H9 (cell line): ENCODE results near the gene WDR88. TPM values are rescaled to one million over a fixed set of nuclear protein-coding genes. Genes with fewer than 3 reads are reported as not detected.

ENCODE experiments used
- DNase-seq: peaks from one replicate; pipeline ENCODE4 v3.0.0-alpha.2; 2017
- H2AFZ ChIP-seq: one replicate; pipeline ENCODE4 v1.6.1; 2013; ENCODE audit warnings: mild to moderate bottlenecking, low read length, control low read depth, moderate library complexity
- H2AK5ac ChIP-seq: 2 replicates; pipeline ENCODE4 v1.6.1; 2013; ENCODE audit warnings: low read length, control low read depth, mixed read lengths; ENCODE audit not compliant: insufficient read length
- H2BK120ac ChIP-seq: one replicate; pipeline ENCODE4 v1.6.1; 2013; ENCODE audit warnings: low read depth, mild to moderate bottlenecking, low read length, control low read depth, inconsistent platforms; ENCODE audit not compliant: poor library complexity, severe bottlenecking
- H2BK12ac ChIP-seq: 2 replicates; pipeline ENCODE4 v1.6.1; 2013; ENCODE audit warnings: low read length, control low read depth, mixed read lengths, low read depth; ENCODE audit not compliant: insufficient read length
- H2BK15ac ChIP-seq: 2 replicates; pipeline ENCODE4 v1.6.1; 2013; ENCODE audit warnings: low read depth, low read length, control low read depth
- H2BK20ac ChIP-seq: one replicate; pipeline ENCODE4 v1.6.1; 2013; ENCODE audit warnings: low read depth, mild to moderate bottlenecking, low read length, control low read depth, inconsistent platforms; ENCODE audit not compliant: poor library complexity, severe bottlenecking
- H2BK5ac ChIP-seq: 2 replicates; pipeline ENCODE4 v1.6.1; 2013; ENCODE audit warnings: low read length, control low read depth, mixed read lengths; ENCODE audit not compliant: insufficient read length
- H3K14ac ChIP-seq: 2 replicates; pipeline ENCODE4 v1.6.1; 2013; ENCODE audit warnings: low read length, control low read depth; ENCODE audit not compliant: insufficient read depth
- H3K18ac ChIP-seq: 2 replicates; pipeline ENCODE4 v1.6.1; 2013; ENCODE audit warnings: low read depth, mild to moderate bottlenecking, mixed read lengths, low read length, control low read depth; ENCODE audit not compliant: insufficient read length
- H3K23ac ChIP-seq: 2 replicates; pipeline ENCODE4 v1.6.1; 2013; ENCODE audit warnings: low read length, control low read depth, mixed read lengths, low read depth; ENCODE audit not compliant: insufficient read length
- H3K23me2 ChIP-seq: 2 replicates; pipeline ENCODE4 v1.6.1; 2013; ENCODE audit warnings: low read depth, mild to moderate bottlenecking, mixed read lengths, low read length, control low read depth; ENCODE audit not compliant: insufficient read length, poor library complexity, severe bottlenecking
- H3K27ac ChIP-seq: 2 replicates; pipeline ENCODE4 v1.5.1; 2013; ENCODE audit warnings: low read length, control low read depth, mixed read lengths, low read depth; ENCODE audit not compliant: insufficient read length
- H3K27me3 ChIP-seq: 2 replicates; pipeline ENCODE4 v1.6.1; 2013; ENCODE audit warnings: low read length, control low read depth, inconsistent platforms; ENCODE audit not compliant: insufficient read depth
- H3K4ac ChIP-seq: 2 replicates; pipeline ENCODE4 v1.6.1; 2013; ENCODE audit warnings: low read depth, mild to moderate bottlenecking, control low read depth, inconsistent platforms, low read length, moderate library complexity
- H3K4me1 ChIP-seq: 2 replicates; pipeline ENCODE4 v1.6.1; 2013; ENCODE audit warnings: low read length, control low read depth, inconsistent platforms; ENCODE audit not compliant: insufficient read depth
- H3K4me2 ChIP-seq: 2 replicates; pipeline ENCODE4 v1.6.1; 2013; ENCODE audit warnings: low read length, control low read depth, mixed read lengths; ENCODE audit not compliant: insufficient read length, insufficient read depth
- H3K56ac ChIP-seq: 2 replicates; pipeline ENCODE4 v1.6.1; 2013; ENCODE audit warnings: low read depth, mild to moderate bottlenecking, mixed read lengths, low read length, control low read depth; ENCODE audit not compliant: insufficient read length
- H3K79me1 ChIP-seq: 2 replicates; pipeline ENCODE4 v1.6.1; 2013; ENCODE audit warnings: low read depth, mild to moderate bottlenecking, moderate library complexity, low read length, control low read depth, inconsistent platforms; ENCODE audit not compliant: insufficient read depth, poor library complexity, severe bottlenecking
- H3K79me2 ChIP-seq: 2 replicates; pipeline ENCODE4 v1.6.1; 2013; ENCODE audit warnings: low read length, control low read depth, inconsistent platforms; ENCODE audit not compliant: insufficient read depth
- H3K9ac ChIP-seq: 2 replicates; pipeline ENCODE4 v1.6.1; 2013; ENCODE audit warnings: low read length, control low read depth, mixed read lengths; ENCODE audit not compliant: insufficient read length; ENCODE audit errors: extremely low read depth
- H3K9me3 ChIP-seq: one replicate; pipeline ENCODE4 v1.6.1; 2013; ENCODE audit warnings: low read depth, low read length, inconsistent platforms; ENCODE audit not compliant: control insufficient read depth
- H3T11ph ChIP-seq: one replicate; pipeline ENCODE4 v1.6.1; 2013; ENCODE audit warnings: mild to moderate bottlenecking, low read length, control low read depth, inconsistent platforms
- H4K20me1 ChIP-seq: one replicate; pipeline ENCODE4 v1.6.1; 2013; ENCODE audit not compliant: control insufficient read depth, insufficient read length, insufficient read depth
- H4K5ac ChIP-seq: 2 replicates; pipeline ENCODE4 v1.6.1; 2013; ENCODE audit warnings: low read depth, mild to moderate bottlenecking, mixed read lengths, low read length, control low read depth; ENCODE audit not compliant: insufficient read length
- H4K8ac ChIP-seq: replicated peaks from 2 replicates; pipeline ENCODE4 v1.6.1; 2013; ENCODE audit warnings: low read length, control low read depth, mixed read lengths, low read depth; ENCODE audit not compliant: insufficient read length
- H4K91ac ChIP-seq: 2 replicates; pipeline ENCODE4 v1.6.1; 2013; ENCODE audit warnings: low read depth, mild to moderate bottlenecking, moderate library complexity, mixed read lengths, low read length, control low read depth; ENCODE audit not compliant: insufficient read length
- H3K27ac Mint-ChIP-seq, 3 experiments: 2 replicates in 2 of 3; 3 replicates in 1 of 3; pipeline ENCODE4 v1.8.0; 2020 to 2021; ENCODE audit warnings: mixed read lengths in 3 of 3, mild to moderate bottlenecking in 1 of 3, moderate library complexity in 1 of 3
- H3K27me3 Mint-ChIP-seq: 2 replicates; pipeline ENCODE4 v1.8.0; 2021; ENCODE audit warnings: low read depth, mild to moderate bottlenecking, moderate library complexity, mixed read lengths
- H3K36me3 Mint-ChIP-seq, 3 experiments: 2 replicates in 2 of 3; 3 replicates in 1 of 3; pipeline ENCODE4 v1.8.0; 2020 to 2021; ENCODE audit warnings: low read depth in 3 of 3, mixed read lengths in 3 of 3; ENCODE audit not compliant: insufficient read depth in 1 of 3
- H3K4me1 Mint-ChIP-seq, 2 experiments: 2 replicates each; pipeline ENCODE4 v1.8.0; 2020; ENCODE audit warnings: mixed read lengths in 2 of 2
- H3K4me3 Mint-ChIP-seq, 2 experiments: 2 replicates in 1 of 2; 3 replicates in 1 of 2; pipeline ENCODE4 v1.8.0; 2020 to 2021; ENCODE audit warnings: mild to moderate bottlenecking in 2 of 2, mixed read lengths in 2 of 2, moderate library complexity in 1 of 2
- H3K9me3 Mint-ChIP-seq, 2 experiments: 2 replicates in 1 of 2; 3 replicates in 1 of 2; pipeline ENCODE4 v1.8.0; 2020; ENCODE audit warnings: mild to moderate bottlenecking in 2 of 2, mixed read lengths in 2 of 2, moderate library complexity in 1 of 2
- WGBS: extraction: QIAGEN DNeasy Blood & Tissue Kit; methylation state at CpG from one replicate; pipeline ENCODE4 v1.1.7; 2013; ENCODE audit warnings: missing lambda C conversion rate, low lambda C conversion rate, mixed read lengths; ENCODE audit not compliant: insufficient read length; ENCODE audit errors: extremely low coverage; 5-methylcytosine and 5-hydroxymethylcytosine counted together
- total RNA-seq: library from RNA; stranded (reverse); gene quantifications from 2 replicates; pipeline ENCODE4 v1.2.1, GENCODE V29; 2021
- TF ChIP-seq, protein P1 (sequence below): fragments of 200-600 bp; sonication (generic); conservative IDR thresholded peaks from 3 replicates; pipeline ENCODE4 v1.8.0; 2021; ENCODE audit warnings: antibody characterized with exemption, mild to moderate bottlenecking

The WDR88 gene
- total RNA-seq, 1 experiment from 2014 or later: not detected

DNA sequence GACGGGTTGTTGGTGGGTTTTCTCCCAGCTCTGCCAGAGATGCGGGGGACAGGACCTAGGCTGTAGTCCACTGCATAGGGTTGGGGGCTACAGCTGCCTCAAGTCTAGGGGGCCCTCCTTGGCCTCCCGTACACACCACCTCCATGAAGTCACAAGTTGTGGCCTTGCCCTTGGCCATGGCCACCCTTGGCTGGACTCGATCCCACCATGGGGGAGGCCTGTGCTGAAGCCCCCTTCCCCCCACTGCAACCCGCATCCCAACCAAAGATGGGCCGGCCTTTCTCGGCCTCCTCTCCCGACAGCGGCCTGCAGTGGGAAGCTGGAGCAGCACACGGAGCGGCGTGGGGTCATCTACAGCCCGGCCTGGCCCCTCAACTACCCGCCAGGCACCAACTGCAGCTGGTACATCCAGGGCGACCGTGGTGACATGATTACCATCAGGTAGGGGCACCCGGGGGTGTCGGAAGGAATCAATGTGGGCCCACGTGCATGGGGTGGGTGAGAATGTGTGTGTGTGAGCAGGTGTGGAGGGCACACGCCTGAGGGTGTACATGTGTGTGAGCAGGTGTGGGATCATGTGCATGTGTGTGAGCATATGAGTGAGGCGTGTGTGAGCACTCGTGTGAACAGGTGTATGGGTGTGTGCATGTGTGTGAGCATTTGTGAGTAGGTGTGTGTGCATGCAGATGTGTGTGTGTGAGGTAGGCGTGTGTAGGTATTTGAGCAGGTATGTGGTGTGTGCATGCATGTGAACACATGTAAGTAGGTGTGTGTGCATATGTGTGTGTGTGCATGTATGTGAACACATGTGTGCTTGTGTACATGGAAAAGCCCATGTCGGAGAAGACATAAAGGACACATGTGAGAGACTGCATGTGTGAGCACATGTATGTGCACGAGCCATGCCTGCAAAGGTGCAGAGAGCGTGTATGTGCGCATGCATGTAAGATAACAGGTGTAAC is 70.9 kb downstream of the WDR88 start:
- H3K4ac ChIP-seq: no peak overlapping the region
- H3K27me3 Mint-ChIP-seq: no peaks in the 10 kb centered on the region
- H3K9me3 Mint-ChIP-seq: no peaks in the 10 kb centered on the region
- no peaks in the 10 kb centered on the region for H3K79me2 ChIP-seq
- H3K4me1 ChIP-seq: no peaks in the 10 kb centered on the region
- H3K79me1 ChIP-seq: no peaks in the 10 kb centered on the region
- H3K4me3 Mint-ChIP-seq: no peak overlapping the region; a peak in 1 of 5 replicates
- H4K20me1 ChIP-seq: peaks cover 2% of the 10 kb centered on the region
- no peak overlapping the region for H2BK15ac ChIP-seq
- no peak overlapping the region for H3K56ac ChIP-seq
- no peak overlapping the region for H3K23ac ChIP-seq
- no peak overlapping the region for H2BK5ac ChIP-seq
- H3K27ac ChIP-seq: no peak overlapping the region
- H4K8ac ChIP-seq: no peak overlapping the region
- DNase-seq: no peak
- no peaks in the 10 kb centered on the region for H3K9me3 ChIP-seq
- H4K5ac ChIP-seq: no peak overlapping the region
- H3K27ac Mint-ChIP-seq: no peak overlapping the region
- no peak overlapping the region for H3K4me2 ChIP-seq
- H2BK12ac ChIP-seq: no peak overlapping the region
- H2BK120ac ChIP-seq: no peak overlapping the region
- no CpG with 5 or more reads among the region's 27 CpGs for WGBS
- TF ChIP-seq, protein P1, sequence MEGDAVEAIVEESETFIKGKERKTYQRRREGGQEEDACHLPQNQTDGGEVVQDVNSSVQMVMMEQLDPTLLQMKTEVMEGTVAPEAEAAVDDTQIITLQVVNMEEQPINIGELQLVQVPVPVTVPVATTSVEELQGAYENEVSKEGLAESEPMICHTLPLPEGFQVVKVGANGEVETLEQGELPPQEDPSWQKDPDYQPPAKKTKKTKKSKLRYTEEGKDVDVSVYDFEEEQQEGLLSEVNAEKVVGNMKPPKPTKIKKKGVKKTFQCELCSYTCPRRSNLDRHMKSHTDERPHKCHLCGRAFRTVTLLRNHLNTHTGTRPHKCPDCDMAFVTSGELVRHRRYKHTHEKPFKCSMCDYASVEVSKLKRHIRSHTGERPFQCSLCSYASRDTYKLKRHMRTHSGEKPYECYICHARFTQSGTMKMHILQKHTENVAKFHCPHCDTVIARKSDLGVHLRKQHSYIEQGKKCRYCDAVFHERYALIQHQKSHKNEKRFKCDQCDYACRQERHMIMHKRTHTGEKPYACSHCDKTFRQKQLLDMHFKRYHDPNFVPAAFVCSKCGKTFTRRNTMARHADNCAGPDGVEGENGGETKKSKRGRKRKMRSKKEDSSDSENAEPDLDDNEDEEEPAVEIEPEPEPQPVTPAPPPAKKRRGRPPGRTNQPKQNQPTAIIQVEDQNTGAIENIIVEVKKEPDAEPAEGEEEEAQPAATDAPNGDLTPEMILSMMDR: no peak
- H4K91ac ChIP-seq: no peak overlapping the region
- no peak overlapping the region for H3K14ac ChIP-seq
- H3K9ac ChIP-seq: no peak overlapping the region
- peaks cover 0 to 13% (median 10%) of the 10 kb centered on the region in 3 experiments; a peak in 6 of 7 replicates for H3K36me3 Mint-ChIP-seq
- no peak overlapping the region for H3K18ac ChIP-seq
- no peak overlapping the region for H2AK5ac ChIP-seq
- H2BK20ac ChIP-seq: no peak overlapping the region
- no peaks in the 10 kb centered on the region for H3K4me1 Mint-ChIP-seq
- no peak overlapping the region for H2AFZ ChIP-seq
- H3T11ph ChIP-seq: no peak overlapping the region
- no peaks in the 10 kb centered on the region for H3K23me2 ChIP-seq
- H3K27me3 ChIP-seq: no peaks in the 10 kb centered on the region
